ENCODE results near the gene RCVRN.
"Not testable (repeated sequence)": the region's sequence is repeated elsewhere in the genome, so short reads cannot be mapped to it uniquely, and the experiment has no call there.

The RCVRN gene

DNA sequence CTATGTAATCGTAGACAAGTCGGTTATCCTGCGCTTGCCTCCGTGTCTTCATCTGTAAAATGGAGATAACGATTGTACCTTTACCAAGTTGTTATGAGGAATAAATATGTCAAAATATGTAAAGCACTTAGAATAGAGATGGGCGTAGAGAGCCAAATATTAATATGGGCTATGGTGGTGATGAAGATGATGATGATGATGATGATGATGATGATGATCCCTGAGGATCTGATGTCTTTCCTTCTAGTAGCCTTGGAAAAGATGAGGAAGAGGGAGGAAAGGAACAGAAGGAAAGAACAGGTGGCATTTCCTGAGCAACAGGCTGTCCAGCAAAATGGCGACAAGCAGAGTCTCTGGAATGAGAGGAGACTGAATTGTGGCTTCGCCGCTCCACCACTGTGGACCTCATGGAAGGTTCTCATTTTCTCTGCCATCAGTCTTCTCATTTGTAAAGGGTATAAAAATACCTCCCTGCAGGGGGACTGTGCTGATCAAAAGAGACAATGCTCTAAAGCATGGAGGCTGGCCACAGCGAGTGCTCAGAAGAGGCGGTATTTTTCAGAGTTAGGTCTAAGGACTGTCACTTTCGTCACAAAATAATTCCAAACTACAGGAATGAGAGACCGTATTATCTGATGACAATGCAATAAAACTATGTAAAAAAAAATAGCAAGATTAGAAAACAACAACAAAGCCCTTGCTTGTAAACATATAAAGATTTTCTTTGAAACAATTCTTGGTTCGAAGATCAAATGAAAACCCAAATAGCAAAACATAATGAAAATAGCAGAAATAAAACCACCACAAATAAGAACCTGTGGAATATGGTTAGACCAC is 17.2 kb upstream of the RCVRN start:
- DNase-seq (ENCODE audit: low spot score), result no peak

DNA sequence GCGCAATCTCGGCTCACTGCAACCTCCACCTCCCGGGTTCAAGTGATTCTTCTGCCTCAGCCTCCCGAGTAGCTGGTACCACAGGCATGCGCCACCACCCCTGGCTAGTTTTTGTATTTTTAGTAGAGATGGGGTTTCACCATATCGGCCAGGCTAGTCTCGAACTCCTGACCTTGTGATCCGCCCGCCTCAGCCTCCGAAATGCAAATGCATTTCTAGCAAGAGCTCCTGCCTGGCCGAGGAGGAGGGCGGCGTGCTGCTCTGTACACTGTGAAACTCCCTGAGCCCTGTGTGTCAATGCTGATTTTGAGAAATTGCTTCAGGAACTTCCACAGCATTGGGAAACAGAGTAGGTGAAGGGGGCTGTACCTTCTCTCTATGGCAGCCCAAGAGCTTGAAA is 16.1 kb upstream of the RCVRN start:
- not testable (repeated sequence) for DNase-seq (ENCODE audit: low spot score)

- no peak for DNase-seq (ENCODE audit: low spot score)
These were observed 13.8 kb upstream of the RCVRN start for GRCh38 chr17:9918804-9919352.

DNA sequence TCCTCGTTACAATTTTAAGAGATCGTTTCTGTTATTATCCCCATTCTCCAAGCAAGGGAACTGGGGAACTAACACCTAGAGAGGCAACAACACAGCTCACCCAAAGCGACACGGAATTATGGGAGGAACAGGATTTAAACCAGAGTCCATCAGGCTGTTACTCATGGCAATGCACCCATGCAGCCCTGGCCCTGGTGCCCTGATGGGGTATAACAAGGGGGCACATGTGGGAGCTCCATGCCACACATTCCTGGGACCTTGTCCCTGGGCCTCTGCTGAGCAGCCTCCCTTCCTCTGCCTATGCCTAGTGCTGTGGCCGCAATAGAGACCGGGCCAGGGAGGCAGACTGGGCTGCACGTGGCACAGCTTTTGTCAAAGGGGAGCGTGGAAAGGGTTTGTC is 13.3 kb upstream of the RCVRN start:
- DNase-seq (ENCODE audit: low spot score), result no peak

- no peak for DNase-seq (ENCODE audit: low spot score)
These were observed 12.7 kb upstream of the RCVRN start for GRCh38 chr17:9917801-9918200.

- no peak for DNase-seq (ENCODE audit: low spot score)
These were observed 12.1 kb upstream of the RCVRN start for GRCh38 chr17:9917131-9917530.

DNA sequence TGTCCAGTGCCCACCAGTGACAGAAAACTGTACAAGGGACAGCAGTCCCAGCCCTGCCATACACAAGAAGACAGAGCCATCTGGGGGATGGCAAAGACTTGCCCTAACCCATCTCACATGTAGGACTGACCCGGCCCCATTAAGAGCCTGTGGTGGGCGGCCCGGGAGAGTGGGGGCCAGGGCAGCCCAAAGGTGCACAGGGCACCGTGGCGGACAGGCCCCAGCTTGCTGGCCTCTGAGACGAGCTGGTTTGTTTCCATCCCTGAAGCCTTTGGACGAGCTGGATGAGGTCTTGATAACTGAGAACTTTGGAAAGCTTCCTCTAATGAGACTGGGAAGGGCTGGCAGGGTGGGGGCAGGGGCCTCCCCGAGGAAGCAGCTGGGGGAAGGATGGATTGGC is 11.0 kb upstream of the RCVRN start:
- no peak for DNase-seq (ENCODE audit: low spot score)

DNA sequence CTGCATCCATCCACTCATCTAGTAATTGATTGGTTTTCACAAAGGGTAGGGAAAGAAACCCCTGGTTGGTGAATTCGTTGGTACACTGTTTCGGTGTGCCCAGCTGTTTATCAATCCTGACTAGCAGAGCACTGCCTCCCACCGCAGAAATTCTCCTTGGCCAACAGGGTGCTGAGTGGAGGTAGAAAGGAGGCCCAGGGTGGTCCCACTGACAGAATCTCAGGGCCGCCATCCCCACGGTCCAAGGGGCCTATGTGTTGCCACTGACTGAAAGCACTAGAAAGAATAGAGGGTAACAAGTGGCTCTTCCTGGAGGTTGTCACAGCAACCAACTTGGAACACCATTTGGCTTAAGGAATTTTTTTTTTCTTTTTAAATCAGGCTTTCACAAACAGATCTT is 8.4 kb upstream of the RCVRN start:
- no peak for DNase-seq (ENCODE audit: low spot score)

- DNase-seq (ENCODE audit: low spot score), result no peak
These were observed 7.3 kb upstream of the RCVRN start for GRCh38 chr17:9912121-9913099.

GRCh38 chr17:9911089-9911488 is 6.0 kb upstream of the RCVRN start:
- no peak for DNase-seq (ENCODE audit: low spot score)

GRCh38 chr17:9908649-9909042 is 3.6 kb upstream of the RCVRN start:
- no peak for DNase-seq (ENCODE audit: low spot score)

GRCh38 chr17:9907883-9908648 is 3.0 kb upstream of the RCVRN start:
- DNase-seq (ENCODE audit: low spot score), result no peak

- DNase-seq (ENCODE audit: low spot score), result no peak
These were observed 2.1 kb upstream of the RCVRN start for GRCh38 chr17:9907131-9907530.

DNA sequence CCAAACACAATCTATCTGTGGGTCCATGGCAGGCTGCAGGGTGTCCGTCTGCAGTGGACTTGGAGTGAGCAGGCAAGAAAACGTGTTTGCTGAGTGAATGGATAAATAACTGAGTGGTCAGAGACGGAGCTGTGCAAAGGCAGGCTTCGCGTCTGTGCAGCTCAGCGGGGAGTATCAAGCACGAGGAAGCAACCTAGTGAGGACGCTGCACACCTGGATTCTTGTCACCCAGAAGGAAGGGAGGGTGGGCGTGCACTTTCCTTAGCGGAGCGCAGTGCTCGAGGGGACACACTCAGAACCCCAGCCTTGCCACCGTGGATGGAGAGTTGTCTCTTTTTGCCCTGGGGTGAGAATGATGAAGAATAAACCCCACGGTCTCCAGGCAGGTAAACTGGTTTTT is 1.5 kb upstream of the RCVRN start:
- no peak for DNase-seq (ENCODE audit: low spot score)

DNA sequence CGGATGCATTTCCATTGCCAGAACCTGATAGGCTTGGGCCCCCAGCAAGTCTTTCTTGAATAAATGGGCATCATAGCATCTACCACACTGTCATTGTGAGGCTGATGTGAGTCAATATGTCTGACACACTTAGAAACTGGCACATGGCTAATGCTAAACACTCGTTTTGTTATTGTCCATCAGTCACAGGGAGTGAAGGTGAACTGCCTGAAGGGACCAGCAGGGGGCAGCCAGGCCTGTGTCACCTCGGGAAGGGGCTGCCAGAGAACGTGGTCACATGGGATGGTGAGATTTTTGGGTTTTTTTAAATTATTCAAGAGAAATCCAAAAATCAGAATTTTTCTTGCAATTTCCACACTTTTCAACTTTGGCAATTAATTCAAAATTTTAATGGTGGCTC is 831 bp upstream of the RCVRN start:
- DNase-seq (ENCODE audit: low spot score), result no peak

- DNase-seq (ENCODE audit: low spot score), result no peak
These were observed 594 bp downstream of the RCVRN start for GRCh38 chr17:9904277-9905077.

GRCh38 chr17:9902120-9902519 is 3.0 kb downstream of the RCVRN start:
- DNase-seq (ENCODE audit: low spot score), result no peak

GRCh38 chr17:9900784-9901183 is 4.3 kb downstream of the RCVRN start:
- no peak for DNase-seq (ENCODE audit: low spot score)

- DNase-seq (ENCODE audit: low spot score), result no peak
These were observed 5.0 kb downstream of the RCVRN start for GRCh38 chr17:9900044-9900594.

GRCh38 chr17:9899280-9900043 is 5.6 kb downstream of the RCVRN start:
- no peak for DNase-seq (ENCODE audit: low spot score)
